HCT116 (cell line): ENCODE data around the gene FBXO42. TPM values are rescaled to one million over a fixed set of nuclear protein-coding genes. Genes with fewer than 3 reads are reported as not detected.

ENCODE experiments used
- ATAC-seq: fragments of 200-7000 bp; cut with Tn5 transposase; 2 replicates; pipeline ENCODE4 v1.9.1; 2020; ENCODE audit warnings: mild to moderate bottlenecking, moderate library complexity
- BruUV-seq: library from RNA; stranded (reverse); fragments of 400-500 nt; replicated peaks from 2 replicates; lab custom pipeline; 2021; lab: Mats Ljungman, UMichigan
- CTCF ChIA-PET: fragments of 300-600 bp; sonication (Branson Sonifier 250); formaldehyde crosslinking; loops from one replicate; lab custom pipeline; 2021; ENCODE audit warnings: antibody characterized with exemption; lab: Charles Lee
- POLR2A ChIA-PET: fragments of 300-600, 350-600 bp; sonication (Branson Sonifier 250); formaldehyde crosslinking; loops from one replicate; lab custom pipeline; 2021; ENCODE audit warnings: antibody characterized with exemption; lab: Charles Lee
- RAD21 ChIA-PET, 2 experiments: fragments of 300-600 bp; sonication (Branson Sonifier 250); formaldehyde crosslinking; loops; one replicate each; lab custom pipeline; 2023; ENCODE audit warnings: low total read pairs in 2 of 2; ENCODE audit not compliant: uncharacterized antibody in 2 of 2, unreplicated experiment in 2 of 2, low non-redundant PET in 1 of 2; lab: Charles Lee
- DNase-seq: peaks from one replicate; pipeline ENCODE4 v3.0.0-alpha.2; 2010; ENCODE audit warnings: low read depth, low spot score
- H2AFZ ChIP-seq: fragments of 200-600 bp; shearing (Covaris generic), sonication (generic); 2 replicates; pipeline ENCODE4 v1.6.1; 2017; ENCODE audit warnings: low read depth, mixed run types, mixed read lengths, antibody characterized with exemption, low read length; ENCODE audit not compliant: poor library complexity, severe bottlenecking
- H3K27ac ChIP-seq: 2 replicates; pipeline ENCODE4 v1.5.1; 2012; ENCODE audit warnings: low read depth, low read length
- H3K27me3 ChIP-seq: fragments of 200-600 bp; sonication (generic); 2 replicates; pipeline ENCODE4 v1.6.1; 2016; ENCODE audit warnings: mixed run types, low read length, mixed read lengths; ENCODE audit not compliant: insufficient read depth
- H3K36me3 ChIP-seq, 2 experiments: fragments of 200-500 bp in 1 of 2; fragments of 200-600 bp in 1 of 2; sonication (Bioruptor generic) in 1 of 2; sonication (generic) in 1 of 2; 2 replicates each; pipeline versions ENCODE4 v1.5.1 to v1.6.1; 2014 to 2016; ENCODE audit warnings: low read length in 2 of 2, inconsistent platforms in 1 of 2, mixed read lengths in 1 of 2, mixed run types in 1 of 2; ENCODE audit not compliant: insufficient read depth in 2 of 2, control insufficient read depth in 1 of 2
- H3K4me1 ChIP-seq, 2 experiments: fragments of 200-600 bp in 1 of 2; sonication (generic) in 1 of 2; 2 replicates each; pipeline versions ENCODE4 v1.5.1 to v1.6.1; 2012 to 2017; ENCODE audit warnings: low read length in 2 of 2, inconsistent platforms in 1 of 2, mild to moderate bottlenecking in 1 of 2, mixed read lengths in 1 of 2, mixed run types in 1 of 2, moderate library complexity in 1 of 2; ENCODE audit not compliant: insufficient read depth in 2 of 2, control insufficient read depth in 1 of 2
- H3K4me2 ChIP-seq: fragments of 200-600 bp; sonication (generic); 2 replicates; pipeline ENCODE4 v1.6.1; 2017; ENCODE audit warnings: mixed run types, low read length, mixed read lengths
- H3K4me3 ChIP-seq, 2 experiments: fragments of 200-600 bp in 1 of 2; sonication (generic) in 1 of 2; replicated peaks in 1 of 2; 2 replicates each; pipeline ENCODE4 v1.5.1; 2011 to 2016; ENCODE audit warnings: low read length in 2 of 2, control low read depth in 1 of 2, low read depth in 1 of 2, mild to moderate bottlenecking in 1 of 2, mixed read lengths in 1 of 2, mixed run types in 1 of 2
- H3K79me2 ChIP-seq: fragments of 200-600 bp; sonication (generic); 2 replicates; pipeline ENCODE4 v1.6.1; 2017; ENCODE audit warnings: mild to moderate bottlenecking, mixed run types, low read length, moderate library complexity, mixed read lengths; ENCODE audit not compliant: insufficient read depth
- H3K9ac ChIP-seq: fragments of 200-600 bp; sonication (generic); 2 replicates; pipeline ENCODE4 v1.6.1; 2016; ENCODE audit warnings: low read length, mixed read lengths
- H3K9me2 ChIP-seq: fragments of 200-600 bp; sonication (generic), shearing (Covaris generic); 2 replicates; pipeline ENCODE4 v1.6.1; 2017; ENCODE audit warnings: mixed run types, mild to moderate bottlenecking, moderate library complexity; ENCODE audit not compliant: insufficient read depth
- H3K9me3 ChIP-seq, 2 experiments: fragments of 200-500 bp in 1 of 2; fragments of 200-600 bp in 1 of 2; sonication (Bioruptor generic) in 1 of 2; sonication (generic) in 1 of 2; 2 replicates each; pipeline ENCODE4 v1.6.1; 2014 to 2017; ENCODE audit warnings: low read length in 2 of 2, mixed read lengths in 2 of 2, inconsistent platforms in 1 of 2, low read depth in 1 of 2, mild to moderate bottlenecking in 1 of 2, mixed run types in 1 of 2, moderate library complexity in 1 of 2; ENCODE audit not compliant: control insufficient read depth in 1 of 2, insufficient read depth in 1 of 2
- H4K20me1 ChIP-seq: fragments of 200-600 bp; sonication (generic), shearing (Covaris generic); 2 replicates; pipeline ENCODE4 v1.6.1; 2017; ENCODE audit warnings: mixed run types, mild to moderate bottlenecking, moderate library complexity; ENCODE audit not compliant: insufficient read depth
- CBX3 ChIP-seq: IDR thresholded peaks from 2 replicates; pipeline ENCODE4 v1.6.1; 2012; ENCODE audit warnings: low read depth
- CEBPB ChIP-seq: IDR thresholded peaks from 2 replicates; pipeline ENCODE4 v1.6.1; 2012; ENCODE audit warnings: low read depth
- EGR1 ChIP-seq: IDR thresholded peaks from 2 replicates; pipeline ENCODE4 v1.6.1; 2012; ENCODE audit warnings: low read depth
- ELF1 ChIP-seq: IDR thresholded peaks from 2 replicates; pipeline ENCODE4 v1.6.1; 2012; ENCODE audit warnings: low read depth, borderline replicate concordance
- EZH2 ChIP-seq: fragments of 200-600 bp; sonication (generic); IDR thresholded peaks from 2 replicates; pipeline ENCODE4 v1.6.1; 2017; ENCODE audit warnings: antibody characterized with exemption, mixed run types
- JUND ChIP-seq: IDR thresholded peaks from 2 replicates; pipeline ENCODE4 v1.6.1; 2012
- POLR2A ChIP-seq: IDR thresholded peaks from 2 replicates; pipeline ENCODE4 v1.7.0; 2011; ENCODE audit warnings: borderline replicate concordance; ENCODE audit not compliant: insufficient read depth, insufficient read length; ENCODE audit errors: extremely low read depth
- POLR2AphosphoS5 ChIP-seq: IDR thresholded peaks from 2 replicates; pipeline ENCODE4 v1.6.1; 2011; ENCODE audit warnings: mild to moderate bottlenecking, low read depth, low read length, moderate library complexity
- SIN3A ChIP-seq: IDR thresholded peaks from 2 replicates; pipeline ENCODE4 v1.6.1; 2012; ENCODE audit warnings: low read depth
- SP1 ChIP-seq: IDR thresholded peaks from 2 replicates; pipeline ENCODE4 v1.6.1; 2012; ENCODE audit warnings: low read depth
- SRF ChIP-seq: IDR thresholded peaks from 2 replicates; pipeline ENCODE4 v1.6.1; 2012; ENCODE audit warnings: low read depth
- TCF7L2 ChIP-seq: IDR thresholded peaks from 2 replicates; pipeline ENCODE4 v1.7.0; 2011; ENCODE audit warnings: borderline replicate concordance, inconsistent platforms; ENCODE audit not compliant: insufficient read depth, insufficient read length; ENCODE audit errors: extremely low read depth
- YY1 ChIP-seq: IDR thresholded peaks from 2 replicates; pipeline ENCODE4 v1.6.1; 2011; ENCODE audit warnings: low read length, low read depth, moderate library complexity, mild to moderate bottlenecking; ENCODE audit not compliant: insufficient replicate concordance; ENCODE audit errors: extremely low read depth
- intact Hi-C: fragments of 100-400 bp; cut with micrococcal nuclease; formaldehyde crosslinking; loops from 2 replicates; pipeline ENCODE4 v1.10.0; 2022
- total RNA-seq: library from RNA; stranded (reverse); gene quantifications from one replicate; pipeline ENCODE4 v1.2.1, GENCODE V29; 2021; ENCODE audit not compliant: unreplicated experiment
- TF ChIP-seq, protein P1 (sequence below): IDR thresholded peaks from 2 replicates; pipeline ENCODE4 v1.6.1; 2012
- TF ChIP-seq, protein P2 (sequence below): IDR thresholded peaks from 2 replicates; pipeline ENCODE4 v1.6.1; 2012; ENCODE audit warnings: low read depth
- TF ChIP-seq, protein P3 (sequence below), 3 experiments: fragments of 200-600 bp in 1 of 3; sonication (generic) in 1 of 3; IDR thresholded peaks in 2 of 3; conservative IDR thresholded peaks in 1 of 3; 2 replicates each; pipeline ENCODE4 v1.5.1; 2012 to 2017; ENCODE audit warnings: low read depth in 2 of 3, low read length in 2 of 3, antibody characterized with exemption in 1 of 3, borderline replicate concordance in 1 of 3, control low read depth in 1 of 3, mild to moderate bottlenecking in 1 of 3, mixed read lengths in 1 of 3, mixed run types in 1 of 3, moderate library complexity in 1 of 3; ENCODE audit not compliant: insufficient read depth in 1 of 3

Gene FBXO42
- total RNA-seq, 1 experiment from 2014 or later, result 20.6 TPM

DNA sequence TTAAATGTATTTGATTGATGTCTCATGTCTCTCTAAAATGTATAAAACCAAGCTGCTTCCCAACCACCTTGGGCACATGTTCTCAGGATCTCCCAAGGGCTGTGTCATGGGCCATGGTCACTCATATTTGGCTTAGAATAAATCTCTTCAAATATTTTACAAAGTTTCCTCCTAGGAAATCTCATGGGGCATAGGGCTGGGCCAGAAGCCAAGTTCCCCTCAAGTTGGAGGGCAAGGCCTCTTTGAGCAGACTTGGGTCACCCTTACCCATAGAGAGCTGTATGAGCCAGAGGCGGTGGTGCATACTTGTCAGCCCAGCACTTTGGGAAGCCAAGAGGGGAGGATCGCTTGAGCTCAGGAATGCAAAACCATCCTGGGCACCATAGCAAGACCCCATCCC is 2.3 kb upstream of the FBXO42 start:
- ChIA-PET POLR2A (interaction anchor here (1.4 kb wide), 1 partner anchor 9 kb away, joined by 4 read pairs; no protein-coding TSS in a partner anchor), CTCF (interaction anchor here (3.7 kb wide), 1 partner anchor 8 kb away, joined by 24 read pairs; no protein-coding TSS in a partner anchor), RAD21 (no interaction called here)
- peaks cover 24% of the 10 kb centered on the region for H3K79me2 ChIP-seq
- no peak overlapping the region for H2AFZ ChIP-seq
- DNase-seq (no peak), ATAC-seq (no peak)
- H3K36me3 ChIP-seq, result no peaks in the 10 kb centered on the region
- no peak overlapping the region for H3K27ac ChIP-seq
- TF ChIP-seq POLR2AphosphoS5, result no peak
- TF ChIP-seq, protein P1, sequence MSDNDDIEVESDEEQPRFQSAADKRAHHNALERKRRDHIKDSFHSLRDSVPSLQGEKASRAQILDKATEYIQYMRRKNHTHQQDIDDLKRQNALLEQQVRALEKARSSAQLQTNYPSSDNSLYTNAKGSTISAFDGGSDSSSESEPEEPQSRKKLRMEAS, result no peak
- TF ChIP-seq POLR2A, result no peak
- TF ChIP-seq SRF, result no peak
- TF ChIP-seq, protein P2, sequence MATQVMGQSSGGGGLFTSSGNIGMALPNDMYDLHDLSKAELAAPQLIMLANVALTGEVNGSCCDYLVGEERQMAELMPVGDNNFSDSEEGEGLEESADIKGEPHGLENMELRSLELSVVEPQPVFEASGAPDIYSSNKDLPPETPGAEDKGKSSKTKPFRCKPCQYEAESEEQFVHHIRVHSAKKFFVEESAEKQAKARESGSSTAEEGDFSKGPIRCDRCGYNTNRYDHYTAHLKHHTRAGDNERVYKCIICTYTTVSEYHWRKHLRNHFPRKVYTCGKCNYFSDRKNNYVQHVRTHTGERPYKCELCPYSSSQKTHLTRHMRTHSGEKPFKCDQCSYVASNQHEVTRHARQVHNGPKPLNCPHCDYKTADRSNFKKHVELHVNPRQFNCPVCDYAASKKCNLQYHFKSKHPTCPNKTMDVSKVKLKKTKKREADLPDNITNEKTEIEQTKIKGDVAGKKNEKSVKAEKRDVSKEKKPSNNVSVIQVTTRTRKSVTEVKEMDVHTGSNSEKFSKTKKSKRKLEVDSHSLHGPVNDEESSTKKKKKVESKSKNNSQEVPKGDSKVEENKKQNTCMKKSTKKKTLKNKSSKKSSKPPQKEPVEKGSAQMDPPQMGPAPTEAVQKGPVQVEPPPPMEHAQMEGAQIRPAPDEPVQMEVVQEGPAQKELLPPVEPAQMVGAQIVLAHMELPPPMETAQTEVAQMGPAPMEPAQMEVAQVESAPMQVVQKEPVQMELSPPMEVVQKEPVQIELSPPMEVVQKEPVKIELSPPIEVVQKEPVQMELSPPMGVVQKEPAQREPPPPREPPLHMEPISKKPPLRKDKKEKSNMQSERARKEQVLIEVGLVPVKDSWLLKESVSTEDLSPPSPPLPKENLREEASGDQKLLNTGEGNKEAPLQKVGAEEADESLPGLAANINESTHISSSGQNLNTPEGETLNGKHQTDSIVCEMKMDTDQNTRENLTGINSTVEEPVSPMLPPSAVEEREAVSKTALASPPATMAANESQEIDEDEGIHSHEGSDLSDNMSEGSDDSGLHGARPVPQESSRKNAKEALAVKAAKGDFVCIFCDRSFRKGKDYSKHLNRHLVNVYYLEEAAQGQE, result no peak
- TF ChIP-seq CBX3, result no peak
- TF ChIP-seq, protein P3, sequence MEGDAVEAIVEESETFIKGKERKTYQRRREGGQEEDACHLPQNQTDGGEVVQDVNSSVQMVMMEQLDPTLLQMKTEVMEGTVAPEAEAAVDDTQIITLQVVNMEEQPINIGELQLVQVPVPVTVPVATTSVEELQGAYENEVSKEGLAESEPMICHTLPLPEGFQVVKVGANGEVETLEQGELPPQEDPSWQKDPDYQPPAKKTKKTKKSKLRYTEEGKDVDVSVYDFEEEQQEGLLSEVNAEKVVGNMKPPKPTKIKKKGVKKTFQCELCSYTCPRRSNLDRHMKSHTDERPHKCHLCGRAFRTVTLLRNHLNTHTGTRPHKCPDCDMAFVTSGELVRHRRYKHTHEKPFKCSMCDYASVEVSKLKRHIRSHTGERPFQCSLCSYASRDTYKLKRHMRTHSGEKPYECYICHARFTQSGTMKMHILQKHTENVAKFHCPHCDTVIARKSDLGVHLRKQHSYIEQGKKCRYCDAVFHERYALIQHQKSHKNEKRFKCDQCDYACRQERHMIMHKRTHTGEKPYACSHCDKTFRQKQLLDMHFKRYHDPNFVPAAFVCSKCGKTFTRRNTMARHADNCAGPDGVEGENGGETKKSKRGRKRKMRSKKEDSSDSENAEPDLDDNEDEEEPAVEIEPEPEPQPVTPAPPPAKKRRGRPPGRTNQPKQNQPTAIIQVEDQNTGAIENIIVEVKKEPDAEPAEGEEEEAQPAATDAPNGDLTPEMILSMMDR (IDR thresholded peaks at IDR 0.05 in 2 of 3, conservative IDR thresholded peaks at IDR 0.05 in 1 of 3; ENCODE audit: borderline replicate concordance in 1 of 3, insufficient read depth in 1 of 3, low read depth in 2 of 3, low read length in 2 of 3), result no peak
- TF ChIP-seq EZH2, result no peak
- no peak for TF ChIP-seq EGR1
- no peak for TF ChIP-seq SP1
- no peak for TF ChIP-seq YY1
- TF ChIP-seq ELF1, result no peak
- TF ChIP-seq SIN3A, result no peak
- no peak for TF ChIP-seq TCF7L2
- no peak for TF ChIP-seq CEBPB
- TF ChIP-seq JUND, result no peak
- peaks cover 4% of the 10 kb centered on the region; the same call in 1 of the 2 replicates for H4K20me1 ChIP-seq
- no TSS peak for BruUV-seq
- H3K4me3 ChIP-seq, result no peak overlapping the region
- H3K9ac ChIP-seq, result no peak overlapping the region
- no peak overlapping the region for H3K4me2 ChIP-seq
- intact Hi-C loops, result no loop called here
- no peaks in the 10 kb centered on the region for H3K9me3 ChIP-seq
- peaks cover 14 to 26% of the 10 kb centered on the region in 2 experiments for H3K4me1 ChIP-seq
- no peaks in the 10 kb centered on the region for H3K9me2 ChIP-seq
- no peaks in the 10 kb centered on the region for H3K27me3 ChIP-seq
